ENCODE measurements around the gene BTRC. TPM values are rescaled to one million over a fixed set of nuclear protein-coding genes. Genes with fewer than 3 reads are reported as not detected.

BTRC gene
- total RNA-seq, 2 experiments from 2014 or later, result 14.3 to 14.8 TPM

DNA sequence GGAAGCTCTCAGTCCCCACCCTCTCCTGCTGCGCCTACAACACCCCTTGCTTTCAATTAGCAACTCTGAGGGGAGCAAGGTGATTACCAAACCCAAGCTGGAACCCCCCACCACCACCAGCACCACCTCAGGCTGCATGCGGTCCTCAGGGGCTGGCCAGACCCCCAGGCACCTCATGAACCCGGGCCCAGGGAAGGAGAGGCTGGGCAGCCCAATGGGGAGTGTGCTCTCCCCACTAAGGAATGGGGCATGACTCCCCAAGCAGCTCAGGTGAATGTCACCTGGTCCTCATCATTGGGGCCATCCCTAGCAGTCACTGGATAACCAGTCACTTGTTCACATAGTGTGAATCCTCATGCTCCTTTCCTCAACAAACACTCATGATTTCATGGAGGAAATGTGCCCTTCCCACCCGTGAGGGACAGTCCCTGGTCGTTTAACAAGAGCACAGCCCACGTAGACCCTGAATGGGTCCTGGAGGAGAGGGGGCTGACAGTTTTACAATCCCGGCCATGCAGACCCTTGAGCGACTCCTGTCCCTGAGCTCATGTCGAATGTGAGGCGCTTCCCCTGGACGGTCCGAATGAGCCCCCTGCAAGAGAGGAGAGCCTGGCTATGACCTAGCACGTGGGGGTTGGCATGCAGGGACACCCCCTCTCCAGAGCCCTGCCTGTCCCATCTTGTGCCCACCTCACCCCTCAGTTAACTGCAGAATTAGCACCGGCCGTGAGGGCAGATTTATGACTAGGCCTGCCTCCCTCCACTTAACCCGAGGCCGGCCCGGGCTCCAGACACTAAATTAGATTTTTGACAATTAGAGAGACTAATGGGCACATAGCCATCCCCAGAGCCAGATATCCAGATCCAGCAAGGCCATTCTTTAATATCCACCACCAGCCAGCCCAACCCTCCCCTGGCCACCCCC, 205.0 kb downstream of the BTRC start:
- DNase-seq, result no peak
- H3K27ac Mint-ChIP-seq, result peak overlapping the region; percentile 86
- H3K4me1 Mint-ChIP-seq, result peaks cover 28% of the 10 kb centered on the region
- H3K27me3 Mint-ChIP-seq, result peaks cover 3% of the 10 kb centered on the region
- no peak overlapping the region for H3K4me3 Mint-ChIP-seq
- POLR2A ChIA-PET, result no interaction called here
- CTCF ChIA-PET, result interaction anchor here (1.1 to 1.2 kb wide), 2 partner anchors 9 to 11 kb away, joined by 3 to 5 read pairs; no protein-coding TSS in a partner anchor
- H3K36me3 Mint-ChIP-seq (ENCODE audit: low read depth), result peaks cover 5% of the 10 kb centered on the region
- no peaks in the 10 kb centered on the region for H3K9me3 Mint-ChIP-seq

DNA sequence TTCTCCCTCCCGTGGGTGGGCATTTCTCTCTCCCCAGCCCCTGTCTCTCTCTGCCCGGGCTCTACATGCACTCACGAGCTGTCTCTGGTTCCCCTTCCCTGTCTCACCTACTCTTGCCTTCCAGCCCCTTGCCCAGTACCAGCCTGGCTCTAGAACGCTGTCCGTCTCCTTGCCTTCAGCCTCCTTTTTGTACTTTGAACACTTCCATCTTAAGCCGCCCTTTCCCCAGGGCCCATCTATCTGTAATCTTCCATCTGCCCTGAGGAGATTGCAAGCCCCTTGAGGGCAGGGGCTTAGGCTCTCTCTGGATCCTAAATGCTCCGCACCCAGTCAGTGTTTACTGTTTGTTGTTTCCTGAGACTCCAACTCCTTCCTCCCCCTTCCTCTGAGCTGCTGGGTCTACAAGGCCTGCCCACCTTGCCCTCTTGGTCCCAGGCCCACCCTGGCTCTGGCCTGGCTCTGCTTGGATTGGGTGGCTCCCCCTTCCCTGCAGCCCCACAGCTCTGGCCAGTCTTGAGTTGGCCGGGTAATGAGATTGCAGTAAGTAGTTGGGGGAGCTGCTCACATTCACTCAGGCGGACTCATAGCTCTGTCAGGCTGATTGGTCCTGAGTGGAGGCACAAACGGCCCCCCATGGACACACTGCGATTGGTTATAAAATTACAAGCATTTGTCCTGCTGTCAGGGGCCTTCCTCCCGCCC, 205.8 kb downstream of the BTRC start:
- DNase-seq, result no peak
- Mint-ChIP-seq H3K27ac (peak overlapping the region; percentile 86), H3K27me3 (peaks cover 8% of the 10 kb centered on the region), H3K4me3 (no peak overlapping the region), H3K36me3 (ENCODE audit: low read depth) (peaks cover 5% of the 10 kb centered on the region), H3K9me3 (no peaks in the 10 kb centered on the region), H3K4me1 (peaks cover 28% of the 10 kb centered on the region)
- POLR2A ChIA-PET, result no interaction called here
- CTCF ChIA-PET, result interaction anchor here (1.1 kb wide), 1 partner anchor 10 kb away, joined by 3 read pairs; no protein-coding TSS in a partner anchor

DNA sequence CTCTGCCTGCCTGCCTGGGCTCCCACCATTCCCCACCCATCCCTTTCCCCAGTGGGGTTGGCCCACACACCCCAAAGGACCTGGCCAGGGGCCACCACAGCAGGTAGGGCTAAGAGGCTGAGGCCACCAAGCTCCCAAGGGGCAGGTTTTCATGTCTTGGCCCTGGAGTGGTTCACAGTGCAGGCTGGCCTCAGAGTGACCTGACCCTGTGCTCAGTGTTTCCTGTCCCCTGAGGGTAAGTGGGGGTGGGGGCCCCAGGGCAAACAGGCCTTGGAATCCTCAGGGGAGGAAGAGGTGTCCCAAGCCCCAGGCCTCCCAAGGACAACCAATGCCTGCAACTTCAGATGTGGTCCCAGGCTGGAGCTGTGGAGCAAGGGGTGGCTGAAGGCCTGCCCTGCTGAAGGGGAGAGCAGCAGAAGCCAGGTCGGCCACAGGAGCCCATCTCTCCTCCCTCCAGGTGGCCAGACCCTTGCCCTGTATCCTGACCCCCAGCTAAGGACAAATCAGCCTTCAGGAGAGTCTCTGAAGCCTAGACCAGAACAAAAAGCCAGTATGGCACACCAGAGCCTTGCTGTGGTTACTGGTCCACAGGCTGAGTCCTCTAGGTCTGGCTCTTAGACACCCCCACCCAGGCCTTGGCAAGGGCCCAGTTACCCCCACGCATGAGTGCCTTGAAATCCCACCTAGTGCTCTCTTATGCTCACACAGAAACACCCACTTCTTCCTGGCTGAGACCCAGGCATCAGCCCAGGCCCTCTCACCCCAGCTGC, 206.5 kb downstream of the BTRC start:
- POLR2A ChIA-PET, result no interaction called here
- CTCF ChIA-PET, result no interaction called here
- H3K36me3 Mint-ChIP-seq (ENCODE audit: low read depth), result peaks cover 5% of the 10 kb centered on the region
- peak overlapping the region; percentile 36 for H3K27ac Mint-ChIP-seq
- no peak for DNase-seq
- H3K4me3 Mint-ChIP-seq, result no peak overlapping the region
- peaks cover 28% of the 10 kb centered on the region for H3K4me1 Mint-ChIP-seq
- H3K27me3 Mint-ChIP-seq, result peaks cover 15% of the 10 kb centered on the region
- H3K9me3 Mint-ChIP-seq, result no peaks in the 10 kb centered on the region

DNA sequence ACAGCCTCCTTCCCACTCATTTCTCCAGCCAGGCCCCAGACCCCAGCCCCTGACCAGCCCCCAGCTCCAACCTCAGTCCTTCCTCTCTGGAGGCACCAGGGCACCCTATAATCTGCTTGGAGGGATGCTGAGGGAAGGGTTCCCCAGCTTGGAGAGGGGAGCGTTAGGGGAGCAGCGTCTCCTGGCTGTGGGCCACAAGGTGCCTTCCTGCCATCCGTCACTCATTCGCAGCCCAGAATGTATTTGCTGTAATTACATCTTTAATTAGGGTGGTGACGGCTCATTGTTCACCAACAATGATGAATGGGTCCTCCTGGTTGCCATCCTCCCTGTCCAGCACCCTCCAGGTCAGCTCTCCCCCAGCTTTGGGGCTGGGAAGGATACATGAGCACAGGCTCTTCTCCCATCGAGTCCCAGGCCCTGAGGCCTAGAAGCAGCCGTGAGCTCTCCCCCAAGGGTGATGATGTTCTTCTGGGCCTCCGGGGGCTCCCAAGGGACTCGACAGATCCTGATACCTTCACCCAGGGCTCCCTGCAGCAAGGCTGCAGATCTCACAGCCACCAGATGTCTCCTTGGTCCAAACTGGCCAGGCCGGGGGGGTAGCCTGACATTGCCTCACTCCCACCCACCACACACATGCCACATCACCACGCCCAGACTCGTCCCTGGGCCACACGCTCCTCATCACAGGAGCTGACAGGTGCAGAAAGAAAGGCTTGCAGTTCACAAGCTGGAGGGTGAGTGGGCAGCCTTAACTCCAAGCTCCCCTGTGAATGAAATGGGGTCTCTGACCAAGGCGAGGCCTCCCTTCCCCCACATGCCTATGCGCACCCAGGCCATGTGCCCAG, 207.3 kb downstream of the BTRC start:
- CTCF ChIA-PET, result interaction anchor here (1.1 to 1.4 kb wide), 2 partner anchors 10 to 14 kb away, joined by 3 read pairs; no protein-coding TSS in a partner anchor
- Mint-ChIP-seq H3K36me3 (ENCODE audit: low read depth) (peaks cover 5% of the 10 kb centered on the region), H3K27ac (peak overlapping the region; percentile 46), H3K4me1 (peaks cover 28% of the 10 kb centered on the region), H3K4me3 (no peak overlapping the region), H3K9me3 (no peaks in the 10 kb centered on the region), H3K27me3 (peaks cover 22% of the 10 kb centered on the region)
- no peak for DNase-seq
- POLR2A ChIA-PET, result no interaction called here

DNA sequence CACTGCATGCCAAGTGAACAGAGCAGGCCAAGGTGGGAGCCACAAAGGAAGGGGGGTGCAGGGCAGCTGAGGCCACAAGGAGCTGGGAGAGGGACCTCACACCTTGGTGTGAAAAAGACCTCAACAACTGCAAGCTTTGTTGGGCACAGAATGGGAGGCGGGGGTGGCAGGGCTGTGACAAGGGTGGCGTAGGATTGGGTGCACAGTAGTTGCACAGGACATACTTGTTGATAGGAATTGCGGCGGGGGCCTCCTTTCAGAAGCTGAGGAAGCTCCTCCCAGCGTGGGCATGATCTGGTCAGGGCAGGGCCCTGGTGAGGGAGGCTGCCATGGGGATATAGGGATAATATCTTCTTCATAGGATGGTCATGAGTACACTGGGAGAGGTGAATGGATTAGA, 208.3 kb downstream of the BTRC start:
- H3K27ac Mint-ChIP-seq, result peak overlapping the region; percentile 31
- DNase-seq, result no peak
- peaks cover 5% of the 10 kb centered on the region for H3K36me3 Mint-ChIP-seq (ENCODE audit: low read depth)
- peaks cover 28% of the 10 kb centered on the region for H3K27me3 Mint-ChIP-seq
- no peaks in the 10 kb centered on the region for H3K9me3 Mint-ChIP-seq
- POLR2A ChIA-PET, result no interaction called here
- CTCF ChIA-PET, result interaction anchor here (0.7 to 1.4 kb wide), 3 partner anchors 9 to 250 kb away, joined by 3 to 4 read pairs (median 3); no protein-coding TSS in a partner anchor
- H3K4me1 Mint-ChIP-seq, result peaks cover 28% of the 10 kb centered on the region
- H3K4me3 Mint-ChIP-seq, result no peak overlapping the region

DNA sequence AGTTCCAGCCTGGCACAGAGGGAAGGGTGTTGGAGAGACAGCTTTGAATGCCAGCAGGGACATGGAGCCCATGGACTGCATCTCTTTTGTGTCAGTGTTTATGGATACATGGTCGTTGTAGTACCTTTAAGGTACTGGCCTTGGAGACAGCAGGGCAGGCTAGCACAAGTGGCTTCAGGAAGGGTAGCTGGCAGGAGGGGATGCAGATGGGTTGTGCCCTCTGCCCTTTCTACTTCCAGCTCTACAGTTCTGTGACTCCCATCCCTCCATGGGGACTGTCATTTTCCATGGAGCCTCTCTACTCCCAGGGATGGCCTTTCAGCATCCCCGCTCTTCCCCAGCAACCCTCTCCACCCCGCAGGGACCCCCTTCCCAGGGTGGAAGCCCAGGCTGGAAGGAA, 209.0 kb downstream of the BTRC start:
- Mint-ChIP-seq H3K36me3 (ENCODE audit: low read depth) (peaks cover 2% of the 10 kb centered on the region), H3K4me1 (peaks cover 21% of the 10 kb centered on the region), H3K4me3 (no peak overlapping the region), H3K9me3 (no peaks in the 10 kb centered on the region), H3K27ac (no peak overlapping the region), H3K27me3 (peaks cover 35% of the 10 kb centered on the region)
- ChIA-PET CTCF (interaction anchor here (0.5 to 1.4 kb wide), 4 partner anchors 12 to 315 kb away, joined by 3 to 4 read pairs (median 3); no protein-coding TSS in a partner anchor), POLR2A (no interaction called here)
- DNase-seq, result no peak

DNA sequence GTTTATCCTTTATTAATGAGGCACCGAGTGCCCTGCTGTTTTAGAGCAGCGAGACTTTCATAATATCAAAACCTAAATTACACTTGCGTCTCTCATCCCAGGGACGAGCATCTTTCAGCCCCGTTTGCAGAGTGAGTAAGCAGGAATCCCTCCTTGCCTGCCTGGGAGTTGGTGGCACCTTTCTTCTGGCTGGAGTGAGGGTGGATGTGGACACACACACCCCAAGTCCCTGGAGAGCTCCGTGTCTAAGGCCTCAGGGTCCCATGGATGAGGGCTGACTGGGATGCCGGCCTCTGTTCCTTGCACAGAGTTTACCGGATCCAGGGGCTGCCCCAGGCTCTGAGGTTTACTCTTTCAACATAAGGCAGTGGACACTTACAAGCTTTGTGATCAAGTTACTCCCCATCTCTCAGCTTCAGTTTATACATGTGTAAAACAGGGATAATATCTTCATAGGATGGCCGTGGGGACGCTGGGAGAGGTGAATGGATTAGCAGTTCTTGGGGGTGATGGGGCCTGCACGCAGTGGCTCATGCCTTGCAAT, 209.6 kb downstream of the BTRC start:
- ChIA-PET CTCF (interaction anchor here (1.0 kb wide), 1 partner anchor 97 kb away, joined by 3 read pairs; no protein-coding TSS in a partner anchor), POLR2A (no interaction called here)
- peaks cover 15% of the 10 kb centered on the region for H3K4me1 Mint-ChIP-seq
- peaks cover 40% of the 10 kb centered on the region for H3K27me3 Mint-ChIP-seq
- no peaks in the 10 kb centered on the region for H3K9me3 Mint-ChIP-seq
- H3K36me3 Mint-ChIP-seq (ENCODE audit: low read depth), result peaks cover 2% of the 10 kb centered on the region
- no peak for DNase-seq
- H3K27ac Mint-ChIP-seq, result no peak overlapping the region
- no peak overlapping the region for H3K4me3 Mint-ChIP-seq

DNA sequence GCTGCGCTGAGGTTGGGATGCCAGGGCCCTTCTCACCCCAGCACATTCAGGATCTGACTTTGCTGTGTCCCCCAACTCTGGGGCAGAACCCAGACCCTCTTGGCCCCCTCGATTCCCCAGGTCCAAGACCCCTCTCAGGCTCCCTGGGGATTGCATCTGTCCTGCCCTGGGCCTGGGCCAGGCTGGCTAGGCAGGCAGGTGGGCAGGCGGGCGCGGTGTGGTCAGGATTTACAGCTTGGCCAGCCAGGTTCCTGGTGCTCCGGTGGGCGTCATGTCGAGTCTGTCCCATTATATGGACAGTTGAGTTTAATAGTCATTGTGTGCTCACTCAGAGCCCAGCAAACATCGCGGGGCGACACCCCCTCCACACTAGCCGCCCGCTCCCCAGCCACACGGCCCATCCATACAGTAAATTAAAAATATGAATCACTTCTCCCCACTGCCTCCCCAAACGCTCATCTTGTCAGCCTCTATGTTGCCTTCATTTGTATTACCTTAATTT, 210.6 kb downstream of the BTRC start:
- DNase-seq, result no peak
- peaks cover 10% of the 10 kb centered on the region for H3K4me1 Mint-ChIP-seq
- CTCF ChIA-PET, result no interaction called here
- peaks cover 2% of the 10 kb centered on the region for H3K36me3 Mint-ChIP-seq (ENCODE audit: low read depth)
- POLR2A ChIA-PET, result no interaction called here
- H3K9me3 Mint-ChIP-seq, result no peaks in the 10 kb centered on the region
- H3K4me3 Mint-ChIP-seq, result no peak overlapping the region
- no peak overlapping the region for H3K27ac Mint-ChIP-seq
- peaks cover 49% of the 10 kb centered on the region for H3K27me3 Mint-ChIP-seq

DNA sequence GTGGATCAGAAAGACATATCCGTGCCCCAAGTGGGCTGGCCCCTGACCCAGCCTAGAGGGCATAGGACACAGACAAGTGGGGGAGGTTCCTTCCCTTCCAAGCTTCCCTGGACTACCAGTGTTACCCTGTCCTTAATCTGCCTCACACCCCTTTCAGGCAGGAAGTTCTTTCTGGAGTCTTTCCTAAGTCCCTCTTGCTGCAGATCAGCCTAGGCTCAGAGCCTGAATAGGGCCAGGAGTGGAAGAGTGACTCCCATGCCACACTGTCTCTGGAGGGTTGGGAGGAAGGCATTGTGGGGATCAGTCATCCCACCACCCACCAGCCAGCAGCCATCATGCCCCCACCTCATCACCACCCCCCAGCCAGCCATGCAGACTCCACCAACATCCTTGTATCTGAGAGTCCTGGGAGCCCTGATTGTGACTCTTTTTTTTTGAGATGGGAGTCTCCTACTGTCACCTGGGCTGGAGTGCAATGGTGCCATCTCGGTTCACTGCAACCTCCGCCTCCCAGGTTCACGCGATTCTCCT, 211.5 kb downstream of the BTRC start:
- H3K36me3 Mint-ChIP-seq (ENCODE audit: low read depth), result no peaks in the 10 kb centered on the region
- no peak overlapping the region for H3K27ac Mint-ChIP-seq
- peaks cover 53% of the 10 kb centered on the region for H3K27me3 Mint-ChIP-seq
- ChIA-PET POLR2A (no interaction called here), CTCF (no interaction called here)
- H3K4me1 Mint-ChIP-seq, result peaks cover 13% of the 10 kb centered on the region
- H3K9me3 Mint-ChIP-seq, result no peaks in the 10 kb centered on the region
- no peak for DNase-seq
- no peak overlapping the region for H3K4me3 Mint-ChIP-seq

DNA sequence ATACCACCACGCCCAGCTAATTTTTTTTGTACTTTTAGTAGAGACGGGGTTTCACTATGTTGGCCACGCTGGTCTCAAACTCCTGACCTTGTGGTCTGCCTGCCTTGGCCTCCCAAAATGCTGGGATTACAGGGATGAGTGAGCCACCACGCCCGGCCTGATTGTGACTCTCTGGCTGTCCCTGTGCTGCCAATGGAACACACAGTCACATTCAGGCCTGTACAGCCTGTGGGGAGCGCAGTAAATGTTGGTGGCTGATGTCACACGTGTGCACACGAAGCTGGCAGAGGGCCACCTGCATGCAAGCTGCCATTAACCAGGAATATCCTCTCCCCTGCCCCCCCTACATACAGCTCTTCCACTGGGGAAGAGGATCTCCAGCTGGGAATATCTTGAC, 212.0 kb downstream of the BTRC start:
- H3K27me3 Mint-ChIP-seq, result peaks cover 53% of the 10 kb centered on the region
- no peaks in the 10 kb centered on the region for H3K9me3 Mint-ChIP-seq
- no peak overlapping the region for H3K4me3 Mint-ChIP-seq
- no peaks in the 10 kb centered on the region for H3K36me3 Mint-ChIP-seq (ENCODE audit: low read depth)
- no peak overlapping the region for H3K27ac Mint-ChIP-seq
- DNase-seq, result no peak
- peaks cover 16% of the 10 kb centered on the region for H3K4me1 Mint-ChIP-seq
- ChIA-PET CTCF (no interaction called here), POLR2A (no interaction called here)

DNA sequence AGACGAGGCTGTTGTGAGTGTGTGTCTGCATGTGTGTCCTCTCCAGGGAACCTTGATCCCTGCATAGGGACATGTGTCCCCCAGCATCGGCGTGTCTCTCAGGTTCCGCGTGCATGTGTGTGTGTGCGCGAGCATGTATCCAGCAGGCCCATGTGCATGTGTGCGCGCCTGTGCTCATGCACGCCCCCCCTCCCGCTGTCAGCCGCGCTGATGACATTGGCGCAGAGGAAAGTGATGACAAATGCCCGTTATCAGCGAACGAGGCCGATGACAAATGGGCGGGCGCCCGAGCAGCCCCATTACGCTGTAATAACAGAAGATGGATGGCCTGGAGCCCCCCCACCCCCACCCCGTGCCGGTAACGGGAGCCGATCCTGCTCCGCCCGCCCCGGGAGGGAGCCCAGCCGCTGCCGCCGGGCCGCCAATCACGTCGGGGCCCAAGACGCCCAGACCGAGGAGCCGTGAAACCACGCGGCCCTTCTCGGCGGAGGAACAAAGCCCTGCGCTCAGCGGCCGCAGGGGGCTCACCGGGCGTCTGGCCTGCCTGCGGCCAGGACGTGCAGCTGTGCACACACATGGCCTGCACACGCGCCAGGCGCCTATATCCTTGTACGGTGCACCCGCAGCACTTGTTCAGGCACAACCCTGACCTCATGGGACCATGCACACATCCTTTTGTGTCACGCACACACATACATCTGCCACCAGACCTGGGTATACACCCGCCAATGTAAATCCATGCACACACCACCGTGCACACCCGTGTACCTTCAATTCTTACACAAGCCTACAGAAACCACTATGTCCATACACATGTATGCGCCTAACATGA, 212.6 kb downstream of the BTRC start:
- no peak overlapping the region for H3K4me3 Mint-ChIP-seq
- H3K9me3 Mint-ChIP-seq, result no peaks in the 10 kb centered on the region
- ChIA-PET CTCF (no interaction called here), POLR2A (no interaction called here)
- peaks cover 53% of the 10 kb centered on the region for H3K27me3 Mint-ChIP-seq
- no peak for DNase-seq
- H3K27ac Mint-ChIP-seq, result no peak overlapping the region
- H3K36me3 Mint-ChIP-seq (ENCODE audit: low read depth), result no peaks in the 10 kb centered on the region
- H3K4me1 Mint-ChIP-seq, result peaks cover 18% of the 10 kb centered on the region

Measured in activated CD4-positive, alpha-beta T cell treated with anti-CD3 and anti-CD28 coated beads, Interleukin-2, amount 10 ng/mL, durations not matched to agents 7 days and 5 days (primary cell).